Loucy (cell line): Measurements from ENCODE around the gene INPP5J.

ENCODE experiments used
- H2AFZ ChIP-seq: fragments of 200-600 bp; sonication (generic); 2 replicates; pipeline ENCODE4 v1.6.0; 2016; ENCODE audit warnings: antibody characterized with exemption, mild to moderate bottlenecking, low read length, moderate library complexity
- H3F3A ChIP-seq: fragments of 200-600 bp; 2 replicates; pipeline ENCODE4 v1.6.0; 2016; ENCODE audit warnings: antibody characterized with exemption, low read depth, mild to moderate bottlenecking
- H3K27me3 ChIP-seq: fragments of 200-600 bp; sonication (generic); 2 replicates; pipeline ENCODE4 v1.6.1; 2014; ENCODE audit warnings: low read length, mild to moderate bottlenecking; ENCODE audit not compliant: insufficient read depth, poor library complexity, severe bottlenecking
- H3K36me3 ChIP-seq: fragments of 200-600 bp; sonication (generic); 2 replicates; pipeline ENCODE4 v1.6.1; 2016; ENCODE audit warnings: low read length; ENCODE audit not compliant: insufficient read depth
- H3K4me1 ChIP-seq: fragments of 200-600 bp; sonication (generic); 2 replicates; pipeline ENCODE4 v1.5.1; 2014; ENCODE audit warnings: low read length, mild to moderate bottlenecking; ENCODE audit not compliant: insufficient read depth, poor library complexity, severe bottlenecking
- H3K4me2 ChIP-seq: fragments of 200-600 bp; sonication (generic); 2 replicates; pipeline ENCODE4 v1.6.0; 2014; ENCODE audit warnings: antibody characterized with exemption, low read length, low read depth, mild to moderate bottlenecking; ENCODE audit not compliant: poor library complexity, severe bottlenecking
- H3K4me3 ChIP-seq: fragments of 200-600 bp; sonication (generic); 2 replicates; pipeline ENCODE4 v1.5.1; 2014; ENCODE audit warnings: low read length, mild to moderate bottlenecking, mixed read lengths; ENCODE audit not compliant: poor library complexity, severe bottlenecking
- H3K79me2 ChIP-seq: fragments of 200-600 bp; sonication (generic); 2 replicates; pipeline ENCODE4 v1.6.1; 2014; ENCODE audit warnings: low read length; ENCODE audit not compliant: insufficient read depth
- H3K9ac ChIP-seq: fragments of 200-600 bp; sonication (generic); 2 replicates; pipeline ENCODE4 v1.6.0; 2014; ENCODE audit warnings: mild to moderate bottlenecking, low read depth, low read length, moderate library complexity; ENCODE audit not compliant: poor library complexity, severe bottlenecking
- H3K9me2 ChIP-seq: fragments of 200-600 bp; sonication (generic); replicated peaks from 2 replicates; pipeline ENCODE4 v1.6.1; 2016; ENCODE audit warnings: low read depth, low read length, mixed read lengths
- H3K9me3 ChIP-seq: fragments of 200-600 bp; sonication (generic); 2 replicates; pipeline ENCODE4 v1.6.1; 2014; ENCODE audit warnings: mild to moderate bottlenecking, antibody characterized with exemption, low read length, low read depth; ENCODE audit not compliant: insufficient read depth
- H4K20me1 ChIP-seq: fragments of 200-600 bp; sonication (generic); 2 replicates; pipeline ENCODE4 v1.6.0; 2014; ENCODE audit warnings: antibody characterized with exemption, low read length, mild to moderate bottlenecking; ENCODE audit not compliant: insufficient read depth, poor library complexity, severe bottlenecking
- EZH2phosphoT487 ChIP-seq: fragments of 200-600 bp; IDR thresholded peaks from 2 replicates; pipeline ENCODE4 v1.6.1; 2018; ENCODE audit warnings: antibody characterized with exemption, mild to moderate bottlenecking, moderate library complexity, borderline replicate concordance
- TF ChIP-seq, protein P1 (sequence below): fragments of 200-600 bp; sonication (generic); conservative IDR thresholded peaks from 2 replicates; pipeline ENCODE4 v1.5.1; 2014; ENCODE audit warnings: mild to moderate bottlenecking, antibody characterized with exemption, low read length

The INPP5J gene

DNA sequence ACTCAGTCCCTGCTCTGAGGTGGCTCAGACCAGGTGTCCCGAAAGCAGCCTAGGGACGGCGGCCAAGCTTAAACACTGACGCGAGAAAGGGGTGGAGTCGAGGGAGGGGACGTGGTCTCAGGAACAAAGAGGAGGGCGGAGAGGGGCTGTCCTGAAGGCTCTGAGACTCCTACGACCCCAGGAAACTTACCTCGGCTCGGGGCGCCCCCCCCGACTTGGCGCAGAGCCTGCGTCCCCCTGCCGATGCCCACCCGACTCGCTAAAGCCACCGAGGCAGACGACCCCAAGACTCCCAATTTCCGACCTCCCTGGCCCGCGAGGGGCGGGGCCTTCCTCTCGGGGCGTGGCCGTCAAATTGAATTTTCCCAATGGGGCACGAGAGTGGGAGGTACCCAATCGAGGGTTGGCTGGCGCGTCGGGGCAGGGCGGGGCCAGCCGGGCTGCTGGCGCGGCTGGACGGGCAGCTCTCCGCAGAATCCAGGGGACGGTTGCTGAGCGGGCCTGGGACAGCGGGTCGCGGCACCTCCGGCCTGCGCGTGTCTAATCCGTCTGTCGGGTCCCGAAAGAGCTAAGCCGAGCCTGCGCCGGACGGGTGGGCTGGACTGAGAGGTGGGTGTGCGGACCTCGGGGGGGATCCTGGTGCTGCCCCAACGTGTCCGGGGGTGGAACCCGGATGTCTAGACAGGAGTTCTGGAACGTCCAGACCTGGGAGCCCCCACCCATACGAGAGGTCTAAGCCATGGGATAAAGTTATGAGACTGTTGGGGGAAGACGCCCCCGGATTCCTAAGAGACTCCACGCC lies 41.7 kb upstream of the INPP5J start, which contains the start of gene SMTN:
TSS of gene SMTN (plus strand) at position 471 of the 802 bp plus-strand sequence. CDS start 1,941 bp downstream, outside the sequence.
- H3K79me2 ChIP-seq, result peaks cover 40% of the 10 kb centered on the region
- peak within 1 kb of the TSS; percentile 98 for H3K4me3 ChIP-seq
- no peaks in the 10 kb centered on the region for H3K27me3 ChIP-seq
- H3K9me2 ChIP-seq, result no peaks in the 10 kb centered on the region
- peak within 1 kb of the TSS; percentile 84 for H3K9ac ChIP-seq
- no peaks in the 10 kb centered on the region for H3F3A ChIP-seq
- peak within 1 kb of the TSS; percentile 90 for H2AFZ ChIP-seq
- peak within 1 kb of the TSS; percentile 91 for H3K4me2 ChIP-seq
- H3K4me1 ChIP-seq, result peaks cover 32% of the 10 kb centered on the region
- TF ChIP-seq, protein P1, sequence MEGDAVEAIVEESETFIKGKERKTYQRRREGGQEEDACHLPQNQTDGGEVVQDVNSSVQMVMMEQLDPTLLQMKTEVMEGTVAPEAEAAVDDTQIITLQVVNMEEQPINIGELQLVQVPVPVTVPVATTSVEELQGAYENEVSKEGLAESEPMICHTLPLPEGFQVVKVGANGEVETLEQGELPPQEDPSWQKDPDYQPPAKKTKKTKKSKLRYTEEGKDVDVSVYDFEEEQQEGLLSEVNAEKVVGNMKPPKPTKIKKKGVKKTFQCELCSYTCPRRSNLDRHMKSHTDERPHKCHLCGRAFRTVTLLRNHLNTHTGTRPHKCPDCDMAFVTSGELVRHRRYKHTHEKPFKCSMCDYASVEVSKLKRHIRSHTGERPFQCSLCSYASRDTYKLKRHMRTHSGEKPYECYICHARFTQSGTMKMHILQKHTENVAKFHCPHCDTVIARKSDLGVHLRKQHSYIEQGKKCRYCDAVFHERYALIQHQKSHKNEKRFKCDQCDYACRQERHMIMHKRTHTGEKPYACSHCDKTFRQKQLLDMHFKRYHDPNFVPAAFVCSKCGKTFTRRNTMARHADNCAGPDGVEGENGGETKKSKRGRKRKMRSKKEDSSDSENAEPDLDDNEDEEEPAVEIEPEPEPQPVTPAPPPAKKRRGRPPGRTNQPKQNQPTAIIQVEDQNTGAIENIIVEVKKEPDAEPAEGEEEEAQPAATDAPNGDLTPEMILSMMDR, result no peak
- no peak for TF ChIP-seq EZH2phosphoT487
- H4K20me1 ChIP-seq, result peaks cover 18% of the 10 kb centered on the region
- no peaks in the 10 kb centered on the region for H3K9me3 ChIP-seq
- H3K36me3 ChIP-seq, result no peaks in the 10 kb centered on the region

DNA sequence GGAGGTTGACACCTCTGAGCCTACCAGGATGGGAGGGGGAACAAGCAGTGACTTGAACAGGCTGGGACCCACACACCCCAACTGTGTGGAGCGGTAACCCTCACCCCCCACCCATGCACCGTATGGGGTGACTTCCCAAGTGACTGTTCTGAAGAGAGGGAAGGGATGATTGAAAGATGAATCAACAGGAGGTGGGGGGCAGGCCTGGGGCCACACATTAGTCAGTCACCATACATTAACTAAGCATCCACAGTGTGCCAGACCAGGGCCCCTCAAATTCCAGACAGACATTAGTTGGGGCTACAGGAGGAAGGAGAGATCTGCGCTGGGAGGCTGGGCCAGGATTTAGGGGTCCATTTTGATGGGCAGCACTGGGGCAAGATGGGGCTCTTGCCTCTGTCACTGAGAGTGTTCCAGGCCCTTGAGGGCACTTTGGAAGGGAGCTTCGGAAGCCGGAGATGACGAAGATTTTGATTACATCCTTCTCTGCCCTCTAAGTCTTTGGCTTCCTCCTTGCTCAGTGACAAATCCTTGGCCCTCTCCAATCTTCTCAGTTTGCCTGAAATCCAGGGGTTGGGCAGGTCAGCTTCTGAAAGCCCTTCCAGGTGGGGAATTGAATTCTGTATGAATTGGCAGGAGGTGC lies 40.7 kb upstream of the INPP5J start:
- peak overlapping the region; percentile 84 for H3K9ac ChIP-seq
- no peaks in the 10 kb centered on the region for H3F3A ChIP-seq
- H3K9me2 ChIP-seq, result no peaks in the 10 kb centered on the region
- H3K4me1 ChIP-seq, result peaks cover 32% of the 10 kb centered on the region
- H3K9me3 ChIP-seq, result no peaks in the 10 kb centered on the region
- H3K27me3 ChIP-seq, result no peaks in the 10 kb centered on the region
- H3K4me3 ChIP-seq, result peak overlapping the region; percentile 98
- no peaks in the 10 kb centered on the region for H3K36me3 ChIP-seq
- no peak overlapping the region for H2AFZ ChIP-seq
- peaks cover 18% of the 10 kb centered on the region for H4K20me1 ChIP-seq
- TF ChIP-seq, protein P1, result no peak
- TF ChIP-seq EZH2phosphoT487, result no peak
- H3K79me2 ChIP-seq, result peaks cover 48% of the 10 kb centered on the region
- peak overlapping the region; percentile 91 for H3K4me2 ChIP-seq

DNA sequence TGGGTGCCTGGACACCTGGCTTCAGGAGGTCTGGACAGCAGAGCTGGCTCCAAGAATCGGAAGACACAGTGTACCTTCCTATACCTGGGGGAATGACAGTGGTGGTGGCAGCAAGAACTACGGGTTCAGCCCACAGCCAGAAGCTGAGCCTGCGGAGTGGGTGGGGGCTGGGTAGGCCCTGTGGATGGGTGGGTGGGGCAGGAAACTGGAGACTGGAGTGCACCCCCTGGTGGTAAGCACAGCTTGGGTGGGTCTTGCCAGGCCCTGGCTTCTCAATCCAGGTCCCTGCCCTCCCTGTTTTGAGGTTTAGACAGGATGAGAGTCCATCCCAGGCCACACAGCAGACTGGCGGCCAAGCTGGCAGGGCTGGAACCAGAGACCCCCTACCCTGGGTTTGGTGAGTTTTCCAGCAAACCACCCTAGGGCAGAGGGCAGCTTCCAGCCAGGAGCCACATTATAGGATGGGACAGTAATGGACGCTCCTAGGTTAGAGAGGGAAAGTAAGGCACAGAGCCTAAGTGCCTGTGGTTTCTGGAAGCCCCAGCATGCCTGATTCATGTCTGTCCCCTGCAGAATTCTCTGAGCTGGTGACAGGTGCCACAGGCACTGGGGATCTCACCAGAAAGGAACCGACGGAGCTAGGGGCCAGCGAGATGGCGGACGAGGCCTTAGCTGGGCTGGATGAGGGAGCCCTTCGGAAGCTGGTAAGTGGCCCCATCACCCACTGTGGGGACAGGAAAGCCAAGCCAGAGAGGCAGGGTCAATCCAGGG lies 40.0 kb upstream of the INPP5J start:
- H3K79me2 ChIP-seq, result peaks cover 48% of the 10 kb centered on the region
- H3K9ac ChIP-seq, result peak overlapping the region; percentile 93
- H3K4me1 ChIP-seq, result peaks cover 32% of the 10 kb centered on the region

More for the DNA sequence above, 40.0 kb upstream of the INPP5J start:
- Histone ChIP-seq H3K9me3 (no peaks in the 10 kb centered on the region), H3K4me2 (peak overlapping the region; percentile 91), H3K36me3 (peaks cover 1% of the 10 kb centered on the region; the same call in 1 of the 2 replicates), H3K27me3 (no peaks in the 10 kb centered on the region), H3K4me3 (peak overlapping the region; percentile 98), H4K20me1 (peaks cover 18% of the 10 kb centered on the region), H2AFZ (no peak overlapping the region), H3K9me2 (no peaks in the 10 kb centered on the region), H3F3A (no peaks in the 10 kb centered on the region)
- TF ChIP-seq, protein P1, result peak; percentile 75
- no peak for TF ChIP-seq EZH2phosphoT487
